GM21528 (cell line): ENCODE measurements around the gene TXNDC2.
"Not testable (repeated sequence)": the region's sequence is repeated elsewhere in the genome, so short reads cannot be mapped to it uniquely, and the experiment has no call there.

Experiments used
- ATAC-seq: cut with Tn5 transposase; IDR thresholded peaks from one replicate; pipeline ENCODE4 v1.9.1; 2021; ENCODE audit warnings: mild to moderate bottlenecking, moderate library complexity; ENCODE audit not compliant: unreplicated experiment, low FRiP score

Gene TXNDC2

DNA sequence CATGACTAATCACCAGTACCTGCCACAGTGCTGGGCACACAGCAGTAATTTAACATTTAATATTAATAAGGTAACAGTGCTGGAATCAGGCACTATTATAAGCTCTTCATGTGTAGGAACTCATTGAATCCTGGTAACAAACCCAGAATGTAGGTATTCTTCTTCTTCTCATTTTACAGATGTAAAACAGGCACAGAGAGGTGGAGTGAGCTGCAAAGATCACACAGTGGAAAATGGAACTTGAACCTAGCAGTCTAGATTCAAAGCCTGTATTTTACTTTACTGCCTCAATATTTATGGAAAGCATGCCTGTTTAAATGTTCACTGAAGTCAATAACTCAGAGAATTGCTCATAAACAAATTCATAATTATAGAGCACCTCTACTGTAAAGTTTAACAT lies 24.3 kb downstream of the TXNDC2 start:
- ATAC-seq = no peak

DNA sequence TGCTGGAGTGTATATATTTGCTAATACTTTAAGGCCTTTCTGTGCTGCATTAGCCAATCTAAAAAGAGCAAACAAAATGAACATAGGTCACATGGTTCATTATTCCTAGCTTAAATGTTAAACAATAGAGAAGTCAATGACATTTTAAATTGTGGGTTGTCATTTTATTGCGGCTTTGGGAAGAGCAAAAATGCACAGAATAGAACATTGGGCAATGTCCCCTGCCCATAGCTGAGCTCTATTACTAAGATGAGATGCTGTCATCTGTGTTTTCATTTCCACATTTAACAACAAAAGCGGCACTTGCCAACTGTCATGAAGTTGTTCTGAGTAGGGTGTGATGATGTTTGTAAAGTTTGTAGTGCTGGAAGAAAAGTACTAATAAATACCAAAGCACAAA lies 24.9 kb downstream of the TXNDC2 start:
- no peak for ATAC-seq

DNA sequence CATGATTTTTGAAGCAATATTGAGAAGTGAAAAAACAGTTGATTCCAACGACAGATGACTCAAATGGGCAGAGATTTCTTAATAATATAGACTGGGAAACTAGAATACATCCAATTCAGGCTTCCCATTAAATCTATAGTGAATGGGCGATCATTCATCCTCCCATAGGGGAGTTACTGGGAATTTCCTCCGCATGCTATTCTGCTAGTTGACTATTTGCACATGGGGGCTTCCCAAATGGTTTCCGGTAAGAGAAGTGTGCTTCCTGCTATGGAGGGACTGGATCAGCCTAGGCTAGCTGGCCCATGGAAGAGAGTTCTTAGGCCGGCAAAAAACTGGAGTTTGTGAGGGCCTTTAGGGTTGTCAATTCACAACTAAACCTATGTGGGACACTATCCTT lies 25.5 kb downstream of the TXNDC2 start:
- ATAC-seq = no peak

DNA sequence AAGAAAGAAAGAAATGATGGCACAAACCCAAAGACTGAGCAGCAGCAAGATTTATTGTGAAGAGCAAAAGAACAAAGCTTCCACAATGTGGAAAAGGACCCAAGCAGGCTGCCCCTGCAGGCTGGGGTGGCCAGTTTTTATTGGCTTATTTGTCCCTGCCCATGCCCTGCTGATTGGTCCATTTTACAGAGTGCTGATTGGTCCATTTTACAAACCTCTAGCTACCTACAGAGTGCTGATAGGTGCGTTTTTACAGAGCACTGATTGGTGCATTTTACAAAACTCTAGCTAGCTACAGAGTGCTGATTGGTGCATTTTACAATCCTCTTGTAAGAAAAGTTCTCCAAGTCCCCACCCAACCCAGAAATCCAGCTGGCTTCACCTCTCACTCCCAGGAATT lies 26.5 kb downstream of the TXNDC2 start:
- ATAC-seq = not testable (repeated sequence)

DNA sequence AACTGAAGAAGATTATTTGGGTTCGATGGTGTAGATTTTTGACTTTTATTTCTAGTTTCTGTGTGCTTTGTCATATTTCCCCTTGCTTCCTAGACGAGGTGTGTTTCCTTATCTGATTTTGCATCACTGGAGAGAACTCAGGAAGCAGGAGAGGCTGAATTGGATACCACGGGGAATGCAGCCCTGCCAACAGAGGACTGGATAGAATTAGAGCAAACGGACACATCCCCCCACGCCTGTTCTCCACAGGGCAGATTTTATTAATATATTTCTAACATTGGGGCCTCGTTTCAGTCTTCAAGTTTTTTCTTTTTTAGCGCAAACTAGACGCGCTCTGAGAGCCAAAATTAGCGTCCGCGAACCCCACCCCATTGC lies 27.4 kb downstream of the TXNDC2 start:
- peak; percentile 0 for ATAC-seq

DNA sequence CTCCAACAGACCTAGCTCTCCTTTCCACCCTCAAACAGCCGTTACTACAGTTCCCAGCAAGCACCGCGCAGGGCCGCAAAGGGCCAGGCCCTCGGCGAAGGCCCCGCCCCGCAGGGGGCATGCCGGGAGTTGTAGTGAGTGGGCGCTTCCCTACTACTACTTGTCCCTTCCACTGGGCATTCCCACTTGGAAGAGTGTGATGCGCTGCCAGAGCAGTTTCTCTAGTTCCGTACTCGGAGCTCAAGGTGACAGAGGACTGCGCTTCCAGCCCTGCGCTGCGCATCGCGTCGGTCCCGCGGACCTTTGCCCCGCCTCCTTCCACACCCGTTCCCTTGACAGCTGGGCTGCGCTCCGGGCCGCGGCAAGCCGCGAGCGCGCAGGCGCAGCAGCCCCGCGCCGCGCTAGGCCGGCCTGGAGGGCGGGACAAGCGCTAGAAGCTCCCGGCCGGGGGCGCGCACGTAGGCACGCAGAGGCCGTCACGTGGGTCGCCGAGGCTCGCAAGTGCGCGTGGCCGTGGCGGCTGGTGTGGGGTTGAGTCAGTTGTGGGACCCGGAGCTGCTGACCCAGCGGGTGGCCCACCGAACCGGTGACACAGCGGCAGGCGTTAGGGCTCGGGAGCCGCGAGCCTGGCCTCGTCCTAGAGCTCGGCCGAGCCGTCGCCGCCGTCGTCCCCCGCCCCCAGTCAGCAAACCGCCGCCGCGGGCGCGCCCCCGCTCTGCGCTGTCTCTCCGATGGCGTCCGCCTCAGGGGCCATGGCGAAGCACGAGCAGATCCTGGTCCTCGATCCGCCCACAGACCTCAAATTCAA lies 28.0 kb downstream of the TXNDC2 start, which contains the start of gene VAPA:
TSS of gene VAPA (plus strand) at position 491 of the 808 bp plus-strand sequence. CDS start at position 732, 241 bp downstream.
- ATAC-seq = peak; percentile 88

DNA sequence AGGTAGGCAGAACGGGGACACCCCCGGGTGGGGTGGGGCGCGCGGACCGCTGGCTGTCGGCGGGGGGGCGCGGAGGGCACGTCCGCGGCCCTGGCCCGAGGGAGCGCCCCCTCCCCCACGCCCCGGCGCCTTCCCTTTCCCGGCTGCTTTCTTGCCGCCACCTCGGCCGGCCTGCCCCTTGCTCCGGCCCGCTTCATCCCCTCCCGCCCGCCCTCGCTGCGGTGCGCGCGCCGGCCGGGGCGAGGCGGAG lies 28.5 kb downstream of the TXNDC2 start:
- ATAC-seq = peak; percentile 31

DNA sequence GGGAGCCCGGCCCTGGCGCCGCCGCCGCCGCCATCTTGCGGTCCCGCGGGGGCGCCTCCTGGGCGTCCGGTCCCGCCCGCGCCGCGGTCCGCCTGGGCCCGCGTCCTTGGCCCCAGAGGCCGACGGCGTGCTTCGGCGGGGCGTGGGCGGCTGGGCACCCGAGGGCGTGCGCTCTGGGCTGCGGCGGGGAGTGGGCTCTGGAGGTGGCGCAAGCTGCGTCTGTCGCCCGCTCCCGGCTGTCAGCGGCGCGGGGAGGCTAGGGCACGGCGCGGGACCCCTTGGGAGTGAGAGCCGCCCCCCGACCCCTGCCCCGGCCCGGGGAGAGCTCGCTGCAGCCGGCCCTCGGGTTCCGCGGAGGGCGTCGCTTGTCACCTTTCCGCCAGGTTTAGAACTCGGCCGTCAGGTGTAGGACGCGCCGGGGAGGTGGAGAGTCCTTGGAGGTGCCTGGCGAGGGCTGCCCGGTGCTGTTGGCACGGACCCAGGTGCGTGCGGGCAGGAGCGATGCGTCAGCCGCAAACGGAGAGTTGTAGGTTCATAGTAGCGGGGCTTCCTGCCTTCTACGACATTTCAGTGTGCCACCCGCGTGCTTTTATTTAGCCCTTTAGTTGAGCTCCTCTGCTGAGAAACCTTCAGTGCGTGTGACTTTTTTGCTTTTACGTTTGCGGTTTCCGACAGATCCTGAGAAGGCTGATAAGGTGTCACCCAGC lies 29.0 kb downstream of the TXNDC2 start:
- ATAC-seq = peak; percentile 15

DNA sequence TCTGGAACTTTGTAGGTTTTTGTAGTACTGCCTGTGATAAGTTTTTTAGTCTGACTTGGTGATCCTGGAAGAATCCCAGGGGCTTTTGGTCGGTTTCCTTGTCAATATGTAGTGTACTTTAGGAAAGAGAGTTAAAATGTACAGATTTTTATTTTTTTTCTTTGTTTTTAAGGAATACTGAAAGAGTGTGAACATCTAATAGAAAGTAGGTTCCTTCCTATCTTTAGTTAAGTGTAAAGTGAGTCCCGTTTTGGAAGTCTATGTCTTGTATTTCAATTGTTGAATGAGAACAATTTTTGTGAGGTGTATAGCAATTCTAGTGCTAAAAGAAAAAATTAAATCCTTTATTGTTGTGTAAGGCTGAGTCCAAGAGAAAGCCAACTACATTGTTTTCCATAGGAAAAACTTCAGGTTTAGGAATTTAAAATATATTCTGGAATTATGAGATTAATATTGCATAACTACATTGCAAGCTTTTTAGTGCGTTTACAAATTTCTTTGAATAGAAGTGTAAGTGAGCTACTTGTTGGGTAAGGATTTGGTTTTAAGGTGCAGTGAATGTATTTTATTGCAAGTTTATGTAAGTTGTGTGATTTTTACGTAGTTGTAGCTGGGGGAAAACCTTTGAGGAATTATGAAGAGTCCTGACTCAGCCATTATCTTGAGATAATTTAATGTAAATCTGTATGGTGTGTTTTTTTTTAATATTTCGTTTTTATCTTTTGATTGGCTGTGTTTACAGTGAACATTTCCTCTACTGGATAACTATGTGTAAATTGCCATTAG lies 29.7 kb downstream of the TXNDC2 start:
- ATAC-seq = no peak

DNA sequence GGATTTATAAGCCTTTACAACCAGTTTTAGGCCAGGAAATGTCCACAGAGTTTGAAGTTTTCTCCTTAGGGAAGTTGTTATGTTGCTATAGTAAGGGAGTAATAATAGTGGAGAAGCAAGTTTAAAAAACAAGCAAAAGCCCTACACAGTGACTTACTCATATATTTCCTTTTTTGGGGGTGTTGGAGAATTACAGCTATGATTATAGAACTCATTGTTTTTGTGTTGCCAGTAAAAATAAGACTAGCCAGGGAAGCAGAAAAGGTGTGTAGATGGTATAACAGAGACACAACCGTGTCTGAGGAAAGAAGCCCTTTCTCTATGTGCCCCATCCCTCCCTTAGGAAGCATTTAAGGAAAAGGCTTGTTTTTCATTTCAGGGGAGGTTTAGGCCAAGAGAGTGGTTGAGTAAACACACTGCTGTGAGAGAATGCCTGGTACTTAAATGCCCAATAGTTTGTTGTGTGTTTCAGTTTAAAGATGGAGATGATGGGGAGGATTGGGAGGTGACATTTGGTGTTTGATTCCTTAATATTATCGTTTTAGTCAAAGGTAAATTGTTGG lies 30.4 kb downstream of the TXNDC2 start:
- ATAC-seq = no peak

DNA sequence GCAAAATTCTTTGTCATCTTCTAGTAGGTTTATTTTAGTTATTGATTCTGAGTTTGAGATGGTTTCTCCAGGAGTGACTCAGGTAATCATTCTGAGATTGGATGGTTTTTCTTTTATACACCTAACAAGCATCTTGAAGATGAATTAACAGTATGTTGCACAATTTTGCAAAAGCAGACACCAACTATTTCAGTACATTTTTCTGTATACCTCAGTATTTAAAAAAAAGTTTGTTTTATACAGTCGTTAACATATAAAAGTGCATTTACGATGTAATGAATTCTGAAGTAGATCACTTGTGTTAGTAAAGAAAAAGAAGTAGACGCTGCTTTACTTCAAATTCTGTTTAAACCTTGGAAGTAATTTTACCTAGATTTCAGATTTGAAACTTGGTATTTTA lies 31.0 kb downstream of the TXNDC2 start:
- ATAC-seq = no peak

DNA sequence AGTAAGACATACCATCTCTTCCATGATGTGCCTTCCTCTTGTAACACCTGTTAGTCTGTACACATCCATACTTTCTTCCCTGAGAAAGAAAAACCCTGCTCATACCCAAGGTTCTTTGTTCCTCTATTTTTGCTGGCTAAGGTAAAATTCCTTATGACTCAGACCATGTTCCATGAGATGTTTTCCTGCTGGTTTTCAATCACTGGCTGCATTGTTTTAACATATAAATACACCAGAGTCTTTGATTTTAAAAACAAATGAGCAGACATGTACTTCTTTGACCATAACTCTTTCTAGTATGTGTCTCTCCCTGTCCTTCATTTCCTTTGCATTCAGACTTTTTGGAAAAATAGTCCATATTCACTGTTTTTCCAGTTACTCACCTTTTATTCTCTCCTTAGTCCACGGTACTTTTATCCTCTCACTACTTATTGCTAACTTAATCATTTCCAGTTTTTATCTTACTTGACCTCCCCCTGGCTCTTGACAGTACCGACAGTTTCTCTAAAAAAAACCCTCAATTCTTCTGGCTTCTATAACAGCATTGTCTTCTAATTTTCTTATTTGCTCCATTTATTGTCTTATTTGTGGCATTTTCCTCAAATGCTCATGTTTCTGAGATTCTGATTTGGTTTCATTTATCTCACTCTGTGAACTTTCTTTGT lies 32.4 kb downstream of the TXNDC2 start:
- ATAC-seq = no peak

DNA sequence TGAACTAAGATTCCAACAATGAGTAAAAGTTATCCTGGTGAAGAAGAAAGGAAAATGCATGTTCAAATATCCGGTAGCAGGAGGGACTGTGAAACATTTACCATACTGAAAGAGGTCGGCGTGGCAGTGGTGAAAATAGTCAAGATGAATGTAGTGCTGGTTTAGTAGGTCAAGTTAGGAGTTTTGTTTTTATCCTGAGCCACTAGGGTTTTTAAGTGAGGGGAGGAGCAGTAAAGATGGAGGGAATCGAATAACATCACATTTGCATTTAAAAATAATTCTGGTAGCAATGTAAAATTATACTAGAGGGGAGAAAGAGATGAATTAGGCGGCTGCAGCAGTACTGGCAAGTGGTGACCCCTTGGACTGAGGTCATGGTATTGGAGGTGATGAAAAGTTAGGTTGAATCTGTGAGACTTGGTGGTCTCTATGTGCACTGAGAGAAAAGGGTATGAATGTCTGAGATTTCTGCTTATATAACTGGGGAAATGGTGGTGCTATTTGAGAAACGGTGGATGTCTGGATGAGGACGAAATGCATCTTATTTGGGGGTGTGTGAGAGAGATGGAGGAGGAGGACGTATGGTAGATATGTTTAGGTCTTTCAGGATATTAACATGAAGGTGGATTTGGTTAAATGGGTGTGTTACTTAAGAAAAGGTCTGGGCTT lies 33.9 kb downstream of the TXNDC2 start:
- no peak for ATAC-seq

DNA sequence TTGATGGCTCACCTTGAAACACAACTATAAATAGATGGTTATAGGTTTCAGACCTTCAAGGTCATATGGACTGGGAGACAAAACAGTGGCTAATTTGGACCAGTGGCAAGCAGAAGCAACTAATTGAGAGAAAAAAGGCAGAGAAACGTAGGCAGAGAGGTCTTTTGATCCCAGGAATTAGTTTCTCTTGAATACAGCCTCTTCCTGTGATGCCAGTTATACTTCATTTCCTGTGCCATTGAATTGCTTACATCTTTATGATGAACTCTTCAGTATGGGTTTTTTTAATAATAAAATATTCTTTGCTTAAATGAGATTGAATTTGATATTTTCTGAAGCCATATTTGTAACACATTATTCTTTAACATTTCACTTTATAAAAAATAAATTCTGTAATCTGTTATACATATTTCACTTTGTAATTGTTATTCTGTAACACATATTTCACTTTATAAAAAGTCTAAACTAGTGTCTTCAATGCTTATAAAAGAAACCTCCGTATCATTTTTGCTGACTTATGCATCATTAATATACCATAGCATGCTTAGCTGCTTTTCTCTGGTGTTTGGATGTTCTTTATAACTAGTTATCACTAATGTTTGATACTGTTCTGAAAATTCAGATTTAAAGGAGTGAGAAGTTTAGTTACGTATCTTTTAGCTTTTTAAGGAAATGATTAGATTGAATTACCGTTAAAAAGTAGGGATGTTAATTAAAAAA lies 37.0 kb downstream of the TXNDC2 start:
- ATAC-seq = no peak

DNA sequence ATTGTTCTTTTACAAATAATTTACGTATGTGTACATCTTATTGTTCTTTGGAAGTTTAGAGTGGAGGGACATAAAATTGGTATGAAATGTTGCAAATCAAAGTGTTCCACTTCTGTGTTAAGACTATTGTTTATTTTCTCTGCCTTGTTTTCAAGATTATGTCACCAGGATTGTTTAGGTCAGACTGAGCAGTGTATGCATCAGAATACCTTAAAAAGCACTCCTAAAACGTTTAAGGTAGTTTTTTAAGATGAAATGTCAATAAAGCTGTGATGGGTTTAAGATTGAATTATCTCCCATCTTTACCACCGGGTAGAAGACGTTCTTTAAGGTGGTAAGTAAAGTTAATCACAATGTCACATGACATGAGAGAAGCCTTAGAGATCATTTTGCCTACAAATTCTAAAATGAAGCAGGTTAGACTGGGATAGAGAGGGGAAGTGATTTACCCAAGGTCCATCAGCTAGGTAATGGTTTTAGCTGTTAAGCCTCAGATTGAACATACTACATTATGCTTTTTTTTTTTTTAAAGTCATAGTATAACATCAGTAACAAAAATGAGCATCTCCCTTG lies 38.7 kb downstream of the TXNDC2 start:
- no peak for ATAC-seq

DNA sequence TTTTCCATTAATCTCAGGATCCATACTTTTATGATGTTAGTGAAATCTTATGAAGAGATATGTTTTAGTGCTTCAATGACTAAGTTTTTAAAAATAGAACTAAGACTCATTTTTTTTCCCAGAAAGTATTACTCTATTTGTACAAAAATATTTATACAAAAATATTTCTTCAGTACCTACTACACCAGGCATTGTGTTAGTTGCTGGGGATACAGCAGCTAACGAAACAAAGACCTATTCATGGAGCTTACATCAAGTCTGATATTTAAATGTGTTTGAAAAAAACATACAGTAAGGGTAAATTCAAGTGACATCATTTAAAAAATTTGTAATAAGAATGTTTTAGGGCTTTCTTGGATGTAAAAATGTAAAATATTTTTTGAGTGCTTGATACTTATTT lies 39.6 kb downstream of the TXNDC2 start:
- no peak for ATAC-seq

DNA sequence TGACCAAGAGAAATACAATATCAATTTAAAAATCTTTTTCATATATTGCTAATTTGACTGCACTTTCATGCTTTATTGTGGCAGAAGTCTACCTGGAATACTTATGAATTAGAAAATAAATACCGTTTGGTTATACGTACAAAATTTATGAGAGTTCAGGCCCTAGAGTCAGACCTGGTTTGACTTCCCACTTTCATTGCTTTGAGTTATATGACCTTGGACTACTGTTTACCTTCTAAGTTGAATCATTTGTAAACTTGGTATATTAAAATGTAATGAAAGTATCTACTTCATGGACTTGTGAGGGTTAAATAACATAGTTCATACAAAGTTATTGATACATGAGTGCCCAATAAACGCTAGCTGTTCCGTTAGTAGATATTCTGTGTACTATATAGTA lies 40.0 kb downstream of the TXNDC2 start:
- no peak for ATAC-seq

DNA sequence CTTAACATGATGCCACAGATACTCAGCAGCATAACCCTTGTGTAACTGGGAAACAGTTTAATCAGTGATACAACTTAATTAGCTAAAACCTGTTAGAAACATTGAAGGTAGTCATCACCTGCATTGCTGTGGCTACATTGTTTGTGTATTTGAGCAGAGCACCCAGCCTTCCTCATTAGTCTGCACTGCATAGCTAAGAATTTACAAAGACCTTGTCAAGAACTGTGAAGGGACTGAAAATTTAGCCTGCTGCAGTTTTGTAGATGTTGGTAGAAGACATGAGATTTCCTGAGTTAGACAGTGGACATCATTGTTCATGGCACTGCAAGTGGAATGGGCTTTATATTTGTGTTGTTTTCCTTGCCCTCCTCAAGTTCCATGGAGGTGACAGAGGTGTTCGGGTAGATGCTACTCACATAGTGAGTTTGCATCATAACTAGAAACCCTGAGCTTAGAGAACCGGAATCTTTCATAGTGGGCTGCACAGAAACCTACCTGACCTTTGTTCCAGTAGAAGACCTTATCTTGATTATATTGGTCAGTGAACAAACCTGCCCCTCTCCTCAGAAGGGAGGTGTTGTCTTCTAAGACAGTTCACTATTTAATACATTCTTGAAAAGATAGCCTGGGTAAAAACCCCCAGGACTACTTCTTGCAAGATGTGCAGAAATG lies 40.6 kb downstream of the TXNDC2 start:
- ATAC-seq = no peak

DNA sequence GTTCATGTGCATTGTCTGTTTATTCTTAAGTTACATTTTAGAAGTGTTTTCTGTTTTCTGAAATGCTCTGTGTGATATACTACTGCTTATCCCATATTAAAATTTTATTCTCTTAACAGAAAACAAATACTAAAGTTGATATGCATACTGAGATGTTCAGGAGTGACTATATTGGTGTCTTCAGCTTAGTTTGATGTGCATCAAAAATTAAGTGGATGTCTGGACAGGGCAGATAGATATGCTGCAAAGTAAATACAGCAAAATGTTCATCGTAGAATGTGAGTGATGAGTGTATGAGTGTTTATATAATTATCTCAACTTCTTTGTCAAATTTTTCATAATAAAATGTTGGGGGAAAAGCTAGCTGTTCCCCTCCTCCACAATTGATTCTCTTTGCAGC lies 41.2 kb downstream of the TXNDC2 start:
- no peak for ATAC-seq
